HG02642 (cell line): Measurements from ENCODE around the gene DOK7.
"Not testable (repeated sequence)": the region's sequence is repeated elsewhere in the genome, so short reads cannot be mapped to it uniquely, and the experiment has no call there.

Experiments used
- ATAC-seq: cut with Tn5 transposase; IDR thresholded peaks from one replicate; pipeline ENCODE4 v1.9.1; 2021; ENCODE audit warnings: mild to moderate bottlenecking; ENCODE audit not compliant: unreplicated experiment, poor library complexity

Gene DOK7

GRCh38 chr4:3527914-3528876 is 65.1 kb downstream of the DOK7 start:
- ATAC-seq = no peak

- no peak for ATAC-seq
Measured at GRCh38 chr4:3529363-3529762, 66.3 kb downstream of the DOK7 start.

GRCh38 chr4:3530051-3530450 is 66.9 kb downstream of the DOK7 start:
- ATAC-seq = no peak

- no peak for ATAC-seq
Measured at GRCh38 chr4:3530663-3531254, 67.7 kb downstream of the DOK7 start.

- no peak for ATAC-seq
Measured at GRCh38 chr4:3531318-3531878, 68.3 kb downstream of the DOK7 start.

- peak; percentile 88 for ATAC-seq
Measured at GRCh38 chr4:3531879-3532750, 69.0 kb downstream of the DOK7 start, which contains the start of gene LRPAP1. Gene LRPAP1 (minus strand): TSS chr4:3532422. CDS start chr4:3532412, 10 bp downstream.

- peak; percentile 16 for ATAC-seq
Measured at GRCh38 chr4:3532751-3533422, 69.8 kb downstream of the DOK7 start.

GRCh38 chr4:3533423-3533820 is 70.3 kb downstream of the DOK7 start:
- ATAC-seq = no peak

GRCh38 chr4:3535812-3536211 is 72.7 kb downstream of the DOK7 start:
- ATAC-seq = not testable (repeated sequence)

- ATAC-seq = not testable (repeated sequence)
Measured at GRCh38 chr4:3538906-3539305, 75.8 kb downstream of the DOK7 start.

- ATAC-seq = not testable (repeated sequence)
Measured at GRCh38 chr4:3543415-3543814, 80.3 kb downstream of the DOK7 start.
